Adrenal gland (tissue), 12 donors: ENCODE results near the gene WDR70. TPM values are rescaled to one million over a fixed set of nuclear protein-coding genes. Genes with fewer than 3 reads are reported as not detected.
"Not testable (repeated sequence)": the region's sequence is repeated elsewhere in the genome, so short reads cannot be mapped to it uniquely, and the experiment has no call there.

ENCODE experiments used
- DNase-seq, 7 donors: peaks; one replicate each; pipeline ENCODE4 v3.0.0-alpha.2; 2019 to 2020
- H3K27ac ChIP-seq, 5 donors: fragments of 200-600 bp; sonication (generic) in 4 of 5; 1 replicate in 3 of 5; 2 replicates in 2 of 5; pipeline versions ENCODE4 v1.5.1 to v1.8.0; 2016 to 2020; ENCODE audit warnings: mild to moderate bottlenecking in 1 of 5
- H3K27me3 ChIP-seq: fragments of 200-600 bp; 2 replicates; pipeline ENCODE4 v1.8.0; 2021
- H3K36me3 ChIP-seq, 2 donors: fragments of 200-600 bp; replicated peaks in 1 of 2; 1 replicate in 1 of 2; 2 replicates in 1 of 2; pipeline versions ENCODE4 v1.5.1 to v1.8.0; 2018 to 2022
- H3K4me1 ChIP-seq, 2 donors: fragments of 200-600 bp; replicated peaks in 1 of 2; 1 replicate in 1 of 2; 2 replicates in 1 of 2; pipeline versions ENCODE4 v1.5.1 to v1.8.0; 2018 to 2021
- H3K4me3 ChIP-seq, 4 donors: fragments of 200-600 bp; sonication (generic) in 3 of 4; one replicate each; pipeline ENCODE4 v1.5.1; 2016 to 2018
- H3K9me3 ChIP-seq, 3 donors: fragments of 200-600 bp; sonication (generic) in 1 of 3; replicated peaks in 1 of 3; 1 replicate in 2 of 3; 2 replicates in 1 of 3; pipeline versions ENCODE4 v1.5.1 to v1.8.0; 2016 to 2021
- POLR2A ChIP-seq, 2 donors: fragments of 450-650 bp; IDR thresholded peaks; one replicate each; pipeline ENCODE4 v1.6.1; 2017; ENCODE audit warnings: antibody characterized with exemption in 2 of 2, mild to moderate bottlenecking in 2 of 2, moderate library complexity in 1 of 2
- WGBS, 4 donors: extraction: QIAGEN DNeasy Blood & Tissue Kit in 2 of 4; methylation state at CpG; one replicate each; pipeline versions ENCODE4 v1.1.5 to v1.1.7; 2013 to 2017; 5-methylcytosine and 5-hydroxymethylcytosine counted together
- intact Hi-C, 2 donors: fragments of 100-400 bp; cut with DNase I; formaldehyde crosslinking; loops; one replicate each; pipeline versions ENCODE4 v1.14.1 to v1.15.0; 2022 to 2023
- polyA plus RNA-seq, 3 donors: library from polyadenylated mRNA; stranded (reverse); fragments of 200-250 nt in 2 of 3; fragments of 350-450 nt in 1 of 3; fragmentation: Illumina TruSeq in 1 of 3; extraction: RNeasy Lipid Tissue Mini Kit (QIAGEN cat#74804) in 1 of 3; gene quantifications; one replicate each; pipeline ENCODE4 v1.2.3, GENCODE V29; 2013 to 2014
- total RNA-seq, 9 donors: library from RNA; depleted of rRNA in 4 of 9; stranded (reverse); fragments of >200 nt in 4 of 9; fragments of 120-200 nt in 1 of 9; fragmentation: NEBNext Ultra II Directional in 1 of 9; extraction: Animal tissue kit (Norgen Biotek cat#: 25700) in 1 of 9; gene quantifications; one replicate each; pipeline versions ENCODE4 v1.1.0 to v1.2.4, GENCODE V29; 2013 to 2023
- TF ChIP-seq, protein P1 (sequence below), 6 experiments: fragments of 450-650 bp in 4 of 6; fragments of 200-600 bp in 2 of 6; sonication (generic) in 1 of 6; IDR thresholded peaks; 1 replicate in 5 of 6; 2 replicates in 1 of 6; pipeline versions ENCODE4 v1.5.1 to v1.8.0; 2016 to 2021; ENCODE audit warnings: antibody characterized with exemption in 6 of 6, mild to moderate bottlenecking in 2 of 6, moderate library complexity in 1 of 6
- donor health status: healthy with polysubstance abuse.
- donor health status: Bipolar disorder and iron deficiency.
- donor health status: DM: yes; HTN: yes; CAD: no.
- donor health status: DM: no; HTN: no; CAD: no.
- donor health status: DM: no; HTN: no; CAD: no.
- donor health status: DM: yes; HTN: yes; CAD: no.

Gene WDR70
- total and polyA plus RNA-seq, 12 donors = 9.2 to 42.6 (median 28.4) TPM

DNA sequence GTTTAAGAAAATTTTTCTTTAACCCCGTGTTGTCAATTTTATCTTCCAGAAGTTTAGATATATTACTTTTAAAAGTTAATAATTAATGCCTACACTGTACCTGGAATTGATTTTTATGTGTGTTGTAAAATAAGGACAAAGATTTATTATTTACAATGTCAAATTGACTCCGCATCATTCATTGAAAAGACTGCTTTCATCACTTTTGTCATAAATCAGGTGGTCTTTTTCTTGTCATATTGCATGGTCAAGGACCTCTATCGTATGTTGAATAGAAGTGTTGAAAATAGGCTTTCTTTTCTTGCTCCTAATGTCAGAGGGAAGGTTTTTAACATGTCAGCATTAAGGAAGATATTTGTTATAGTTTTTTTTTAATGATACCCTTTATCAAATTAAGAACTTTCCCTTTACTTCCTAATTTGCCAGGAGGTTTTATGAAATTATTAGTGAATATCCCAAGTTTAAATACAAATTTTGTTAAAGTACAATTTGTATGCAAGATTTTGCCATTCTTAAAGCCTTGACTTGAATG, 92.6 kb downstream of the WDR70 start:
- H3K36me3 ChIP-seq = no peaks in the 10 kb centered on the region
- intact Hi-C loops = no loop called here
- H3K4me3 ChIP-seq = no peak overlapping the region
- DNase-seq = no peak
- TF ChIP-seq POLR2A (IDR thresholded peaks at IDR 0.05) = no peak
- 61 to 65% (median 64%) methylated on average over 3 of the region's 3 CpGs for WGBS, 4 donors
- no peak overlapping the region for H3K27ac ChIP-seq
- H3K4me1 ChIP-seq = no peaks in the 10 kb centered on the region
- H3K27me3 ChIP-seq = no peaks in the 10 kb centered on the region
- H3K9me3 ChIP-seq = peaks cover 0 to 12% (median 0%) of the 10 kb centered on the region in 3 donors

DNA sequence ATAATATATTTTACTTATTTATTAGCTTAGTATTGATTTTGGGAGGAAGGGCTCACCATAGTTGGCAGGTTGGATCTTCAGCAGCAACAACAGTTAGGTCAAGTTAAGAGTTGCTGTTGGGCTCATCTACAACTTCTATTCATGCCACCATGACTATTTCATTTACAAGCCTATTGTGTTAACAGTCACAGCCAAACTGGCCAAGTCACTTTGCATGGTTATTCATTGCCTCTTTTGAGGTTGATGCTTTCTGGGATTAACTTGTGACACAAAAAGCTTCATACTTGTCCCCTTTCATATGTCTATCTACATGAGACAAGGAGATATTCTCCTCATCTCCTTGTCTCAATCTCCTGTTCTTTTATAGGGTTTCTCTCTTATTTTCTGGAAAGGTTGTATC, 98.3 kb downstream of the WDR70 start:
- intact Hi-C loops = no loop called here
- Histone ChIP-seq H3K27ac (no peak overlapping the region), H3K36me3 (peaks cover 0 to 3% of the 10 kb centered on the region in 2 donors), H3K9me3 (no peaks in the 10 kb centered on the region), H3K4me1 (no peaks in the 10 kb centered on the region), H3K27me3 (no peaks in the 10 kb centered on the region), H3K4me3 (no peak overlapping the region)
- DNase-seq = no peak
- TF ChIP-seq, protein P1, sequence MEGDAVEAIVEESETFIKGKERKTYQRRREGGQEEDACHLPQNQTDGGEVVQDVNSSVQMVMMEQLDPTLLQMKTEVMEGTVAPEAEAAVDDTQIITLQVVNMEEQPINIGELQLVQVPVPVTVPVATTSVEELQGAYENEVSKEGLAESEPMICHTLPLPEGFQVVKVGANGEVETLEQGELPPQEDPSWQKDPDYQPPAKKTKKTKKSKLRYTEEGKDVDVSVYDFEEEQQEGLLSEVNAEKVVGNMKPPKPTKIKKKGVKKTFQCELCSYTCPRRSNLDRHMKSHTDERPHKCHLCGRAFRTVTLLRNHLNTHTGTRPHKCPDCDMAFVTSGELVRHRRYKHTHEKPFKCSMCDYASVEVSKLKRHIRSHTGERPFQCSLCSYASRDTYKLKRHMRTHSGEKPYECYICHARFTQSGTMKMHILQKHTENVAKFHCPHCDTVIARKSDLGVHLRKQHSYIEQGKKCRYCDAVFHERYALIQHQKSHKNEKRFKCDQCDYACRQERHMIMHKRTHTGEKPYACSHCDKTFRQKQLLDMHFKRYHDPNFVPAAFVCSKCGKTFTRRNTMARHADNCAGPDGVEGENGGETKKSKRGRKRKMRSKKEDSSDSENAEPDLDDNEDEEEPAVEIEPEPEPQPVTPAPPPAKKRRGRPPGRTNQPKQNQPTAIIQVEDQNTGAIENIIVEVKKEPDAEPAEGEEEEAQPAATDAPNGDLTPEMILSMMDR (IDR thresholded peaks at IDR 0.05) = no peak
- TF ChIP-seq POLR2A (IDR thresholded peaks at IDR 0.05) = no peak

DNA sequence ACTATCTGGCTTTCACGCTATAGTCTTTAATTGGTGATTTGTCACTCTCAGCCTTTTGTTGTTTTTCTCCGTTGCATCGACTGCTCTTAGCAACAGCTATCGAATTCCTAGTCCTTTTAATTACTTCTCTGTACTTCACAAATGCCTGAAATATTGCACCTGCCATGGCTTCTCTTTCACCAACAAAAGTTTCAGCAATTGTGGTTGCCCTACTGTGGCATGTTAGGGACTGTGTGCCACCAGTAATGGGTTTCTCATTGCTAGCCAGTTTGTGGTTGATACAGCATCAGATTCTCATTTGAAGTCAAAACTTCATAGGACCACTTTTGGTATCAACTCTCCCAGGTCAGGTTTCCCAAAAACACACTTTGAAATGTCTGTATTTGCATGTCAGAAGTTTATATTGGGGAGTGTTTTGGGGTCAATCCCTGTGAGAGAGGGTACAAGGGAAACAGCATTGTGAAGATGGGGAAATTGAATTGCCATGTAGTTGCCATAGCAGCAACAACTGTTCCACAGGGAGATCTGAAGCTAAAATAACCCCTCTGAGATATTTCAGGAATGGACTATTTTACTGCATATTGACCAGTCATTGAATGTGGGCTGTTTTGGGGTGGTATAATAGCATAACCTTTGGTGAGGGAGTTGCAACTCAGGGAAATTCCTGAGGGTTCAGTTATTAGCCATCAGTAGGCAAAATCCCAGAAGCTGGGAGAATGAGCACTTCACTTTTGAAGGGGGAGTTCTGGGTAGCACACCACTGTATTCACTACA, 99.2 kb downstream of the WDR70 start:
- Histone ChIP-seq H3K27ac (no peak overlapping the region), H3K4me1 (no peaks in the 10 kb centered on the region), H3K9me3 (no peaks in the 10 kb centered on the region), H3K36me3 (peaks cover 0 to 3% of the 10 kb centered on the region in 2 donors), H3K4me3 (no peak overlapping the region), H3K27me3 (no peaks in the 10 kb centered on the region)
- DNase-seq = no peak
- TF ChIP-seq, protein P1 (IDR thresholded peaks at IDR 0.05) = no peak
- no peak for TF ChIP-seq POLR2A (IDR thresholded peaks at IDR 0.05)
- WGBS, 4 donors = 70 to 75% (median 72%) methylated on average over 4 of the region's 4 CpGs
- intact Hi-C loops = no loop called here

DNA sequence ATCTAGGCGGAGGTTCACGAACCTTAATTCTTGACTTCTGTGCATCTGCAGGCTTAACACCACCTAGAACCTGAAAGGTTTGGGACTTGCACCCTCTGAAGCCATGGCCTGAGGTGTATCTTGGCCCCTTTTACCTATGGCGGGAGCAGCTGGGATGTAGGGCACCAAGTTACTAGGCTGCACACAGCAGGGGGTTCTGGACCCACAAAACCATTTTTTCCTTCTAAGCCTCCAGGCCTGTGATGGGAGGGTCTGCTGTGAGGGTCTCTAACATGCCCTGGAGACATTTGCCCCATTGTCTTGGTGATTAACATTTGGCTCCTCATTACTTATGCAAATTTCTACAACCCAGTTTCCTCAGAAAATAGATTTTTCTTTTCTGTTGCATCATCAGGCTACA, 102.3 kb downstream of the WDR70 start:
- H3K27me3 ChIP-seq, H3K27ac ChIP-seq, intact Hi-C loops, H3K4me1 ChIP-seq, H3K36me3 ChIP-seq, H3K4me3 ChIP-seq, H3K9me3 ChIP-seq, DNase-seq: not testable (repeated sequence)
- WGBS, 4 donors = 94 to 100% (median 97%) methylated on average over 3 of the region's 3 CpGs

DNA sequence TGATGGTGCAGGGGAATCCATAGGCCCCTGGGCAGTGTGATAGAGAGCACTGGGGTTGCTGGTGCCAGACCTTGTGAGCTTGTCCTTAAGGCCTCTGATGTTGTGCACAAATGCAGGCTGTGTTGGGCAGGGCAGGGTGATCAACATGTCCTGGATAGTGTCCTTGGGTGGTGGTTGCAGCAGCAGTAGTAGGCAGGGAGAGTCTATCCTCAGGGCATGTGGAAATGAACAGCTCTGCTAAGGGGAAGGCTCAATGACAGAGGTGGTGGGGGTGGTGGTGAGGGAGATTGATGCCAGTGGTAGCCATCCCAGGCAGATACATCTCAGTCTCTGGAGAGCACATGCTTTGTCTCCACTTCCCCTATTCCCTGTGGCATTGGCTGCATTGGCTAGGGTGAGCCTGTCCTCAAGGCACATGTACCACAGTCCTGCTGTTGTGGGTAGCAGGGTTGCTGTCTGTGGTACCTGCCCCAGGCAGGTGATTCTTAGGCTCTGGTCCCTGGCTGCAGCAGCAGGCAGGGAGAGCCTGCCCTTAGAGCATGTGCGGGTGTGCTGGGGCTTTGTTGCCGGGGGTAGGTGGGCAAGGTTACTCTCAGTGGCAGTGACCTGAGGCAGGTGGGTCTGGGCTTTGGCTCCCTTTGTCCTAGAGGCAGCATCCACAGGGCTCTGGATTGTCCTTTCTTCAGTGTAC, 111.1 kb downstream of the WDR70 start:
- peaks cover 0 to 5% (median 0%) of the 10 kb centered on the region in 3 donors for H3K9me3 ChIP-seq
- no peaks in the 10 kb centered on the region for H3K36me3 ChIP-seq
- WGBS, 4 donors = 97 to 98% methylated on average over 2 of the region's 2 CpGs; no CpG with 5 or more reads in 2 of the 4 donors
- DNase-seq = peak in 2 of 7 donors; percentile 12 to 52
- peaks cover 0 to 7% of the 10 kb centered on the region in 2 donors for H3K4me1 ChIP-seq
- TF ChIP-seq, protein P1 (IDR thresholded peaks at IDR 0.05) = no peak
- TF ChIP-seq POLR2A (IDR thresholded peaks at IDR 0.05) = no peak
- H3K27me3 ChIP-seq = no peaks in the 10 kb centered on the region
- intact Hi-C loops = no loop called here
- H3K27ac ChIP-seq = no peak overlapping the region
- no peak overlapping the region for H3K4me3 ChIP-seq
